ENCODE measurements around the gene PTGES3. TPM values are rescaled to one million over a fixed set of nuclear protein-coding genes. Genes with fewer than 3 reads are reported as not detected.
A peak's percentile ranks its signal among the peaks of the same experiment; 100 is the strongest.

Gene PTGES3
- total RNA-seq, 4 donors from 2014 or later: 73.5 to 115 (median 104) TPM

DNA sequence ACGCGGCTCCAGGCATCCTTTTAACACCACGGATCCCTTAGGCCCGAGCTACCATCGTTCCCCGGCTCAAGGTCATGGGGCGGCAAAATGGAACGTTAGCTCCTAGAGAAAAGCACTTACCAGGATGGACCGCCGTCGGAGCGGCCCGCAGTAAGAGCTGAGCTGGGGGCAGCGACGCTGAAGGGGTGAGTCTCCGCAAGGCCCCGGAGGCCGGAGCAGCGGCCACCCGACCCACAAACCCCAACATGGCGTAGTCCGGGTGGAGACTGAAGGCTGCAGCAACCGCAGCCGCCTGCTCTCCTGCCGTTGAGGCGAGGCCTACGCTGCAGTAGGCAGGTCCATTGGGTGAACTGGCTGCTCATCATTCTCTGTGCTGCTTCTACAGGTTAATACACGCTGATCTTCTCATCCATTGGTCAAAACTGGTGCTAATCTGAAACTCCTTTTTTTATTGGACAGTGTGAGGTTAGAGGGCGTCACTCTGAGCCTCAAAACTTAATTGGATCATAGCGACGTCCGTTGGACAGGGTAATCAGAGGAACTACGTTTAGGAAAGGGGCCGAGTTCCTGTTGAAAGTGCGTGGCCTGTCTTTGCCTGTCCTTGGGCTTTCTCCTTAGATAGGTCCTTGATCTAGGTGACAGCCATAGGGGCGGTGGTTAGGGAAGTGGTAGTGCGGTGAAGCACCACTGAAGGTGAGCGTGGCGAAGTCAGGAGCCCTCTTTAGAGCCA is 42.2 kb downstream of the PTGES3 start, which contains the start of gene ATP5F1B:
Gene ATP5F1B (minus strand): TSS at position 268 of the 730 bp plus-strand sequence. CDS start 21 bp downstream, at position 247.
- H3K4me1 ChIP-seq: peaks cover 4 to 49% (median 13%) of the 10 kb centered on the region in 3 donors
- H3K27me3 ChIP-seq: no peaks in the 10 kb centered on the region
- H3K36me3 ChIP-seq: peaks cover 5 to 38% of the 10 kb centered on the region in 2 donors
- ATAC-seq: peak; percentile 99
- peak within 1 kb of the TSS; percentile 94 to 96 (median 96) for H3K27ac ChIP-seq
- WGBS, 2 donors (ENCODE audit: low coverage in 1 of 2): 0% methylated on average over 8 to 15 of the region's 39 CpGs
- H3K9me3 ChIP-seq: no peaks in the 10 kb centered on the region
- no peak for TF ChIP-seq EP300 (IDR thresholded peaks at IDR 0.05)
- TF ChIP-seq CTCF (IDR thresholded peaks at IDR 0.05): peak in 1 of 4 experiments; percentile 16
- TF ChIP-seq POLR2A (IDR thresholded peaks at IDR 0.05): peak; percentile 97 to 98
- TF ChIP-seq POLR2AphosphoS5 (IDR thresholded peaks at IDR 0.05): peak; percentile 99
- peak within 1 kb of the TSS; percentile 89 to 96 for H3K4me3 ChIP-seq

DNA sequence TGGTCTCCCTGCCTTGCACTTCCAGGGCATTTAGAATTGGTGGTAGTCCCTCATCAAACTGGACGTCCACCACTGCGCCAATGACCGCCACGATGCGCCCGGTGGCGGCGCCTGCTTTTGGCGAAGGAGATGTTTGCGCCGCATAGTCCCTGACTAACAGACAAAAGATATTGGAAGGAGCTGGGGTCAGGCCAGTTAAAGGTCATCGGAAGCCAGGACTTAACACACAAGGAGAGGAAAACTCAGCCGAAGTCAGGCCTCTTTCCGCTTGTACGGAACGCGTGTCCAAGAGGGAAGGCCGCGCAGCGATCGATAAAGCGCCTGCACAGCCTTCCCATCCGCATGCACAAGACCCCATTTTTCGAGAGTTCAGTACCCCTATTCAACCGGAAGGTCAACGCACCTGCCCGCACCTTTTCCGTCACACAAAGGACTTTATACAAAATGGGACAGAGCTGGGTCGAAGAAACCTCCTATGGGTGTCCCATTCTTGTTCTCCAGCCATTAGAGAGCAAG is 42.8 kb downstream of the PTGES3 start:
- H3K4me3 ChIP-seq: peak overlapping the region; percentile 89 to 96
- no peaks in the 10 kb centered on the region for H3K27me3 ChIP-seq
- H3K4me1 ChIP-seq: peaks cover 4 to 55% (median 13%) of the 10 kb centered on the region in 3 donors
- no peaks in the 10 kb centered on the region for H3K9me3 ChIP-seq
- 0% methylated on average over 2 to 25 of the region's 29 CpGs for WGBS, 2 donors (ENCODE audit: low coverage in 1 of 2)
- no peak for ATAC-seq
- TF ChIP-seq POLR2A (IDR thresholded peaks at IDR 0.05) (no peak), CTCF (IDR thresholded peaks at IDR 0.05) (peak in 2 of 4 experiments; percentile 2 to 7), EP300 (IDR thresholded peaks at IDR 0.05) (no peak), POLR2AphosphoS5 (IDR thresholded peaks at IDR 0.05) (no peak)
- peak overlapping the region; percentile 94 to 96 (median 96) for H3K27ac ChIP-seq
- peaks cover 5 to 44% of the 10 kb centered on the region in 2 donors for H3K36me3 ChIP-seq

GRCh38 chr12:56644654-56645053 is 43.4 kb downstream of the PTGES3 start:
- no peak for TF ChIP-seq EP300 (IDR thresholded peaks at IDR 0.05)
- TF ChIP-seq POLR2A (IDR thresholded peaks at IDR 0.05): no peak
- no peak for TF ChIP-seq CTCF (IDR thresholded peaks at IDR 0.05)
- 38 to 50% methylated on average over 3 to 4 of the region's 4 CpGs for WGBS, 2 donors (ENCODE audit: low coverage in 1 of 2)
- Histone ChIP-seq H3K27me3 (no peaks in the 10 kb centered on the region), H3K4me3 (peak overlapping the region; percentile 89 to 96), H3K36me3 (peaks cover 5 to 50% of the 10 kb centered on the region in 2 donors), H3K9me3 (no peaks in the 10 kb centered on the region), H3K27ac (peak overlapping the region; percentile 94 to 96 (median 96)), H3K4me1 (peaks cover 4 to 61% (median 13%) of the 10 kb centered on the region in 3 donors)
- no peak for ATAC-seq

- H3K4me1 ChIP-seq: peaks cover 4 to 74% (median 17%) of the 10 kb centered on the region in 3 donors
- 45 to 63% methylated on average over 2 to 5 of the region's 6 CpGs for WGBS, 2 donors (ENCODE audit: low coverage in 1 of 2)
- no peak overlapping the region for H3K4me3 ChIP-seq
- TF ChIP-seq POLR2A (IDR thresholded peaks at IDR 0.05) (no peak), POLR2AphosphoS5 (IDR thresholded peaks at IDR 0.05) (no peak), CTCF (IDR thresholded peaks at IDR 0.05) (no peak), EP300 (IDR thresholded peaks at IDR 0.05) (no peak)
- no peaks in the 10 kb centered on the region for H3K9me3 ChIP-seq
- H3K27ac ChIP-seq: peak overlapping the region in 1 of 4 donors; percentile 44
- no peaks in the 10 kb centered on the region for H3K27me3 ChIP-seq
- H3K36me3 ChIP-seq: peaks cover 5 to 71% of the 10 kb centered on the region in 2 donors
- no peak for ATAC-seq
These were observed 46.9 kb downstream of the PTGES3 start for GRCh38 chr12:56641219-56641618.
